Naive B cell (primary cell): ENCODE data around the gene WASF2. TPM values are rescaled to one million over a fixed set of nuclear protein-coding genes. Genes with fewer than 3 reads are reported as not detected.
A peak's percentile ranks its signal among the peaks of the same experiment; 100 is the strongest.

Source experiments
- ATAC-seq, 2 donors: fragments of 150-1000 bp; cut with Tn5 transposase; 2 replicates each; pipeline ENCODE4 v1.10.0; 2021; ENCODE audit warnings: low read depth in 2 of 2, mild to moderate bottlenecking in 2 of 2, moderate library complexity in 2 of 2
- DNase-seq: peaks from one replicate; pipeline ENCODE4 v3.0.0; 2022
- H3K27ac Mint-ChIP-seq, 6 donors: one replicate each; pipeline ENCODE4 v1.8.0; 2020 to 2022; ENCODE audit warnings: mild to moderate bottlenecking in 6 of 6, mixed read lengths in 6 of 6, moderate library complexity in 5 of 6, inconsistent platforms in 2 of 6
- H3K27me3 Mint-ChIP-seq, 3 donors: one replicate each; pipeline ENCODE4 v1.8.0; 2021 to 2022; ENCODE audit warnings: mixed read lengths in 3 of 3, mild to moderate bottlenecking in 1 of 3
- H3K36me3 Mint-ChIP-seq, 2 donors: one replicate each; pipeline ENCODE4 v1.8.0; 2020 to 2022; ENCODE audit warnings: mixed read lengths in 2 of 2, inconsistent platforms in 1 of 2, mild to moderate bottlenecking in 1 of 2
- H3K4me1 Mint-ChIP-seq, 3 donors: one replicate each; pipeline ENCODE4 v1.8.0; 2020 to 2022; ENCODE audit warnings: mixed read lengths in 3 of 3, inconsistent platforms in 1 of 3, mild to moderate bottlenecking in 1 of 3, moderate library complexity in 1 of 3
- H3K4me3 Mint-ChIP-seq, 8 donors: one replicate each; pipeline ENCODE4 v1.8.0; 2020 to 2022; ENCODE audit warnings: mild to moderate bottlenecking in 8 of 8, mixed read lengths in 8 of 8, moderate library complexity in 8 of 8, inconsistent platforms in 2 of 8
- H3K9me3 Mint-ChIP-seq, 7 donors: one replicate each; pipeline ENCODE4 v1.8.0; 2020 to 2022; ENCODE audit warnings: mixed read lengths in 7 of 7, mild to moderate bottlenecking in 5 of 7, inconsistent platforms in 2 of 7, moderate library complexity in 1 of 7
- polyA plus RNA-seq, 6 donors: library from polyadenylated mRNA; unstranded; fragments of 300-500 nt; fragmentation: Illumina TruSeq; gene quantifications; one replicate each; pipeline ENCODE4 v1.2.3, GENCODE V29; 2021; ENCODE audit warnings: low read depth in 6 of 6

The WASF2 gene
- polyA plus RNA-seq, 6 donors from 2014 or later: 33.1 to 121 (median 83.3) TPM

DNA sequence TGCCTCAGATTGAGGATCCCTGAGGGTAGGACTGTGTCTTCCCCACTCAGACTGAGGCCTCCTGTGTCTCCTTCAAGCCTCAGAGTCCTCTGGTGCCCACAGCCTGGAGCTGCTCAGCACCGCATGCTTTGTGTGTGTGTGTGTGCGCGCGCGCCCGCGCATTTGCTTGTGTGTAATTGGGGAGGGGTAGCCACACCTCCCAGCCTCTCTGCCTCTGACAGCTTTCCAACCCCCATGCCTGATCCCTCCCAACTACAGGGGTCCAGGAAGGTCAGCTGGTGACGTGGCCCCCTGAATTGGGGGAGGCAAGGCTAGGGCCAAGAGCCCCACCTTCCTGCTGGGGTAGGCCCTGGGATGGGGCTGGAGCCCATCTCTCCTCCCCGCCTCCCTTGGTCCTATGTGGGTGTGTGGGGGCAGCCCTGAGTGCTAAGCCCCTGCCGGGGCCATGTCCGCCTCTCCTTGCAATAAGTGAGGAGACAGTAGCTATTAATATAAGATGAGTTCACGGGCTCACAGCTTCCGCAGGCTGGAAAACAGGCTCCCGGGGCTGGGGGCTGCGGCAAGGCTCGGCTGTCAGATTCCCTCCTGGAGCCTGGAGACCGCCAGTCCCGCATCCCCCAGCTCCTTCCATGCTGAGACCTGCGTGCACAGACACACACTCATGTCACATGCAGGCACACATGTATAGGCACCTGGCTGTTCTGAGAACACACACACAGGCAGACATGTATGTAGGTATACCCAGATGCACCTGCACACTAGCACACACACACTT is 90.5 kb downstream of the WASF2 start:
- Mint-ChIP-seq H3K27ac (peak overlapping the region in 2 of 6 donors; percentile 66 to 77), H3K4me1 (peaks cover 41 to 53% (median 49%) of the 10 kb centered on the region in 3 donors), H3K36me3 (no peaks in the 10 kb centered on the region), H3K4me3 (no peak overlapping the region), H3K9me3 (no peaks in the 10 kb centered on the region), H3K27me3 (no peaks in the 10 kb centered on the region)
- ATAC-seq: no peak
- no peak for DNase-seq

DNA sequence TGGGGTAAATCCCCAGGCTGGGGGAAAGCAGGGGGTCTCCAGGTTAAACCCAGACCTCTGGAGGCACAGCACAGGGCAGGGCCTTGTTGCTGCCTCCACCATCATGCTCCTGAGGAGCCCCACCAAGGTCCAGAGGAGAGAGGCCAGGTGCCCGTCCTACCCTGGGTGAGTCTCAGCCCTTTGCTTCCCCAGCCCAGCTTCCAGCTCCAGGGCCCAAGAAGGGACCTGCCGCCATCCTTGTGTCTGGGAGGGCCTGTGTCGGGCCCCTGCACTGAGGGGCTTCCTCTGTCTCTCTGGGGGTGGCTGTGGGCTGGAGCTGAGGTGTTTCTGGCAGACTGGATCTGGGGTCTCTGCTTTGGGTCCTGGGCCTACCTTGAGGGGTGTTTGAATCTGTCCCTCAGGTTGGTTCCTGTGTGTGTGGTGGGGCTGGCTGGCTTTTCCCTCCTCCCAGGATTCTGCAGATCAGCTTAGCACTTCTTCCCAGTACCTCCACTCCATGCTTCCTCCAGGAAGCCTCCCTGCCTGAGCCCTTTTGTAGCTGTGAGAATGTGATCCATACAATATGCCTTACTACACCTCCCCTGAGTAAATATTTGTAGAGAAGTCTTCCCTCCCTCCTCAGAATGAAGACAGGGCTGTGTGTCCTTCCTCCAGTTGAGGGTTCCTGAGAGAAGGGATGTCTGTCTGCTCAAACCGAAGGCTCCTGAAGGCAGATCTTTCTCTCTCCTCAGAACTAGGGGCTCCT is 91.4 kb downstream of the WASF2 start:
- no peaks in the 10 kb centered on the region for H3K36me3 Mint-ChIP-seq
- peak overlapping the region in 3 of 6 donors; percentile 65 to 88 (median 66) for H3K27ac Mint-ChIP-seq
- no peak for DNase-seq
- H3K27me3 Mint-ChIP-seq: no peaks in the 10 kb centered on the region
- H3K4me3 Mint-ChIP-seq: no peak overlapping the region
- no peak for ATAC-seq
- H3K9me3 Mint-ChIP-seq: no peaks in the 10 kb centered on the region
- peaks cover 34 to 44% (median 41%) of the 10 kb centered on the region in 3 donors for H3K4me1 Mint-ChIP-seq

GRCh38 chr1:27397749-27398148 is 92.2 kb downstream of the WASF2 start:
- DNase-seq (no peak), ATAC-seq (no peak)
- H3K36me3 Mint-ChIP-seq: no peaks in the 10 kb centered on the region
- H3K27me3 Mint-ChIP-seq: no peaks in the 10 kb centered on the region
- peak overlapping the region in 1 of 6 donors; percentile 56 for H3K27ac Mint-ChIP-seq
- H3K9me3 Mint-ChIP-seq: no peaks in the 10 kb centered on the region
- no peak overlapping the region for H3K4me3 Mint-ChIP-seq
- H3K4me1 Mint-ChIP-seq: peaks cover 26 to 37% (median 36%) of the 10 kb centered on the region in 3 donors

DNA sequence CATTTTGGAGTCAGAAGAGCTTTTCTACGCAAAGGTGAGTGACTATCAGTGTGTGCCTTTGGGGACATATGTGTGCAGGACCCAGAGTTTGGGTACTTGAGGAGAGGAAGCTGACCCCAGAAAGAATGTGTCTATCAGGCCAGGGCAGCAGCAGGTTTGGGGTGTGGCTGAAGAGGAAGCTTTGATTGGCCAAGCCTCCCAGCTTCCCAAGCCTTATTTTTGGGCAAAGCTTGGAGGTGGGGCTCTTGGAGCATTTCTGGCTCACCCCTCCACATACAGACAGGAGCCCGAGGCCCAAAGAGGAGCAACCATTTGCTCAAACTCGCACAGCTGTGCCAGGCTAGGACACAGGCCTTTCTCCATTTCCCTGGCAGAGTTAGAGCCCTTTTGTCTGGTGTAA is 92.9 kb downstream of the WASF2 start:
- Mint-ChIP-seq H3K27ac (peak overlapping the region in 3 of 6 donors; percentile 28 to 90 (median 69)), H3K27me3 (peaks cover 0 to 3% (median 0%) of the 10 kb centered on the region in 3 donors), H3K4me1 (peaks cover 27 to 34% (median 33%) of the 10 kb centered on the region in 3 donors), H3K9me3 (no peaks in the 10 kb centered on the region), H3K36me3 (no peaks in the 10 kb centered on the region), H3K4me3 (no peak overlapping the region)
- ATAC-seq (no peak), DNase-seq (no peak)

GRCh38 chr1:27395441-27396195 is 94.3 kb downstream of the WASF2 start:
- Mint-ChIP-seq H3K9me3 (no peaks in the 10 kb centered on the region), H3K4me1 (peaks cover 23 to 32% (median 29%) of the 10 kb centered on the region in 3 donors), H3K36me3 (no peaks in the 10 kb centered on the region), H3K27ac (peak overlapping the region in 5 of 6 donors; percentile 44 to 91 (median 81)), H3K4me3 (peak overlapping the region in 2 of 8 donors; percentile 25 to 62), H3K27me3 (peaks cover 0 to 5% (median 0%) of the 10 kb centered on the region in 3 donors)
- DNase-seq: peak; percentile 85
- ATAC-seq: peak; percentile 41 to 54

DNA sequence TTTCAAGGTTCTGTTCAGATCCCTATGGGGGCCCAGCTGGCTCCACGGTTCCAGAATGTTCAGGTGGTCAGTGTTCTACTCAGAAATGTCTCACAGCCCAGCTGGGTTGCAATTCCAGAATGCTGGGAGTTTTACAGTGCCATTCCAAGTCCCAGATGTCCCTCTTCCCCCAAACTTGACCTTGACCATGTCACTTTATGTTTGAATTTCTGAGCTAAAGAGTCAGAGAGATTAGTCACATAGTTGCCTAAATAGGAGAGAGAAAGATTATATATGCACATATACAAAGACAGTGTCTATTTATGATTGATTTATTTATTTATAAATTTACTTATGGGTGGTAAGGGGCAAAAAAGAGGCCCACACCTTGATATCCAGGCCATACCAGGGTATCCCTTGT is 95.0 kb downstream of the WASF2 start:
- Mint-ChIP-seq H3K4me1 (peaks cover 23 to 32% (median 29%) of the 10 kb centered on the region in 3 donors), H3K27ac (peak overlapping the region in 4 of 6 donors; percentile 53 to 89 (median 80)), H3K9me3 (no peaks in the 10 kb centered on the region), H3K4me3 (peak overlapping the region in 4 of 8 donors; percentile 7 to 65 (median 42)), H3K27me3 (peaks cover 0 to 5% (median 0%) of the 10 kb centered on the region in 3 donors), H3K36me3 (no peaks in the 10 kb centered on the region)
- no peak for DNase-seq
- ATAC-seq: no peak

DNA sequence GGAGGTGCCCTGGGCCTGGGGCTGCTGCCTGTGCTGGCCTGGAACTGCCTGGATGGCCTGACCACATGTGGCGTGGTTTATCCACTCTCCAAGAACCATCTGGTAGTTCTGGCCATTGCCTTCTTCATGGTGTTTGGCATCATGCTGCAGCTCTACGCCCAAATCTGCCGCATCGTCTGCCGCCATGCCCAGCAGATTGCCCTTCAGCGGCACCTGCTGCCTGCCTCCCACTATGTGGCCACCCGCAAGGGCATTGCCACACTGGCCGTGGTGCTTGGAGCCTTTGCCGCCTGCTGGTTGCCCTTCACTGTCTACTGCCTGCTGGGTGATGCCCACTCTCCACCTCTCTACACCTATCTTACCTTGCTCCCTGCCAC is 95.7 kb downstream of the WASF2 start:
- H3K9me3 Mint-ChIP-seq: no peaks in the 10 kb centered on the region
- H3K4me3 Mint-ChIP-seq: peak overlapping the region in 4 of 8 donors; percentile 9 to 65 (median 46)
- H3K27ac Mint-ChIP-seq: peak overlapping the region in 3 of 6 donors; percentile 79 to 89 (median 86)
- peaks cover 0 to 5% (median 0%) of the 10 kb centered on the region in 3 donors for H3K27me3 Mint-ChIP-seq
- no peak for ATAC-seq
- DNase-seq: no peak
- H3K4me1 Mint-ChIP-seq: peaks cover 23 to 32% (median 25%) of the 10 kb centered on the region in 3 donors
- no peaks in the 10 kb centered on the region for H3K36me3 Mint-ChIP-seq

GRCh38 chr1:27393641-27394281 is 96.2 kb downstream of the WASF2 start:
- Mint-ChIP-seq H3K4me3 (peak overlapping the region in 5 of 8 donors; percentile 39 to 85 (median 71)), H3K9me3 (no peaks in the 10 kb centered on the region), H3K27me3 (peaks cover 0 to 7% (median 0%) of the 10 kb centered on the region in 3 donors), H3K4me1 (peaks cover 22 to 32% (median 23%) of the 10 kb centered on the region in 3 donors), H3K36me3 (no peaks in the 10 kb centered on the region), H3K27ac (peak overlapping the region in 4 of 6 donors; percentile 38 to 73 (median 58))
- ATAC-seq (no peak), DNase-seq (no peak)

DNA sequence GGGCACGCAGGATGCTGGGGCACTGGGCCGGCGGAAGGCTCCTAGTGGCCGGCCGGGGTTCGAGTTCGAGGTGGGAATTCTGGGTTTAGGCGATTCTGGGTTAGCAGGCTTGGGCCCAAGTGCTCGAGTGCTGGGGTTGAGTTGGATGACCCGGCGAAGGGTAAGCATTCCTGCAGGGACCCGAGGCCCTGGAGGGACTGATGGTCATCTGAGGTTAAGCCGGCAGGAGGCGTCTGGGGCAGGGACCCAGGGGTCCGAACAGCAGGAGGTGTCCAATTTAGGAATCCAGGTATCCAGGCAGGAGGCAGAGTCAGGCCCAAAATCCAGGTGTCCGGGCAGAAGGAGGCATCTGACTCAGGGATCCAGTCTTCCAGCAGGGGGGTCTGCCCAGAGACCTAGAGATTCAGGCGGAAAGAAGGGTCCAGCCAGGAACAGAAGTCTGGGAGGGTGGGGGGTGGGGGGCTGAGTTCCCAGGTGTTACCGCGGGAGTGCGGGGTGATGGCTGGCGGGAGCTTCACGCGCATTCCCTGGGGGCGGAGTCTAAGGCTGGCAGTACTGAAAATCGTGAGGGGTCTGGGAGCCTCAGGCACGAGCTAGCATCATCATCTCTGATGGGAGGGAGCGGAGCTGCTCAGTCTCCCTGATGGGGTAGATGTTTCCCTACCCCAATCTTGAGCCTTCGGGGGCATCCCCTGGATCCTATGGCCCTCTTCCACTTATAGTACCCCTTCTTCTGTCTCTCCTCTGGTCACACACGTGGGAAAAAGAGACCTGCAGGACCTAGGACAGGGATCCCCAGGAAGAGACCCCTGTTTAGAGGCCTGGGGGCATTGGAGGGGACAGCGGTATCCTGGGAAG is 97.0 kb downstream of the WASF2 start:
- Mint-ChIP-seq H3K4me1 (peaks cover 25 to 36% (median 26%) of the 10 kb centered on the region in 3 donors), H3K27ac (peak overlapping the region in 5 of 6 donors; percentile 49 to 90 (median 84)), H3K27me3 (peaks cover 0 to 11% (median 0%) of the 10 kb centered on the region in 3 donors), H3K4me3 (peak overlapping the region in 7 of 8 donors; percentile 43 to 85 (median 76)), H3K36me3 (no peaks in the 10 kb centered on the region), H3K9me3 (no peaks in the 10 kb centered on the region)
- no peak for DNase-seq
- no peak for ATAC-seq

DNA sequence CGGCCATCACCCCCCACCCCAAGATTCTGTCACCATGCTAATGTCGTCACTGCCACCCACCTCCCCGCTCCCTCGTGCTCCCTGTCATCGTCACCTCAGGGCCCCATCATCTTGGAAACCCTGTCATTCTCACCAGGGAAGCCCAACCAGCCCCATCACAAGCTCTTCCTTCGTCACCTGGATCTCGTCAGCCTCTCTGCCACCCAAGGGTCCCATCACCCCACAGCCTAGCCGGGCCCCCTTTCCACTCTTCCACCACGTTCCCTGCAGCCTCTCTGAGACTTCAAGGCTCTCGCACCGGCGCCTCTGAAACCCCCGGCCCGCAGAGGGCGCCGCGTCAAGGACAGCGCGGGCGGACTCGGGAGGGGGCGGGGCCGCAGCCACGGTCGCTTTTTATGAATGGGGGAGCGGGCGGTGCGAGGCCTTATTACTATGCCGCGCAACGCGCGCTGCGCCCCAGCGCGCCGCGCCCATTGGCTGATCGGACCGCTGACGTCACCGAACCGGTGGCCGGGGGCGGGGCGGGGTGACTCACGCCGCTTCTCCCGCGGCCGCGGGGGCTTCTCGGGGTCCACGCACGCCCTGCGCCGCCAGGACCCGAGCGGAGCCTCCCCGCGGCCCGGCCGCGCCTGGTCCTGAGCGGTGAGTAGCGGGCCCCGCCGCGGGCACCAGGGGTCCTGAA is 97.7 kb downstream of the WASF2 start, which contains the start of gene GPR3:
Gene GPR3, plus strand, starts transcription at position 527 of the 682 bp plus-strand sequence. CDS start 1,177 bp downstream, outside the sequence.
- Mint-ChIP-seq H3K4me1 (peaks cover 25 to 36% (median 26%) of the 10 kb centered on the region in 3 donors), H3K27me3 (peaks cover 0 to 11% (median under 1%) of the 10 kb centered on the region in 3 donors), H3K36me3 (no peaks in the 10 kb centered on the region), H3K4me3 (peak within 1 kb of the TSS; percentile 48 to 91 (median 86)), H3K27ac (peak within 1 kb of the TSS; percentile 82 to 98 (median 92)), H3K9me3 (no peaks in the 10 kb centered on the region)
- DNase-seq (peak; percentile 89), ATAC-seq (peak; percentile 86 to 91)

DNA sequence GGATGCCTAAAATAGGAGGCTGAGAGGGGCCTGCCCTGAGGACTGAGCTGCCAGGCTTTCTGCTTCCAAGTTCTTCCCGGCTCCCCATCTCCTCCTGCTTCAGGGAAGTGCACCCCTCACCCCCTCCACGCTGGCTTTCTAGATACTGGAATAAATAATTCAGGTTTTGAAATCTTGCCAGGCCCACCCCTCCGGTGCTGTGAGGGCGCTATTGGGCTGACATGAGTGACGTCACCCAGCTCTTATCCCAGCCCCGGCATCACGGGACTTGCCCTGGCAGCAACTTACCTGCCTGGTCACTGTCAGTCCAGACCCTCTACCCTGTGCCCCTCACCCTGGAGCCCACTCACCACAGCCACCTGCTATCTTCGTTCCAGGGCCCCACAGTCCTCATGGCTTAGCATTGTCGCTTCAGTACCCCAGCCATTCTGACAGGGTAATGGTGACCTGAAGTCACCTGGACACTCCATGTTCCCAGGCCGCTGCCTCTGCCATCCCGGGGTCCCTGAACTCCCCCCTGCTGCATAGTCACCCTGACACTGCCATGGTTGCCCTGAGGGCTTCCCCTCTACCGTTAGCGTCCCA is 98.4 kb downstream of the WASF2 start:
- Mint-ChIP-seq H3K9me3 (no peaks in the 10 kb centered on the region), H3K4me3 (peak overlapping the region in 7 of 8 donors; percentile 48 to 90 (median 85)), H3K27ac (peak overlapping the region in 4 of 6 donors; percentile 85 to 98 (median 92)), H3K36me3 (no peaks in the 10 kb centered on the region), H3K4me1 (peaks cover 25 to 36% (median 26%) of the 10 kb centered on the region in 3 donors), H3K27me3 (peaks cover 0 to 11% (median 6%) of the 10 kb centered on the region in 3 donors)
- ATAC-seq (peak in 1 of 2 donors; percentile 15), DNase-seq (no peak)
